GM12873 (cell line): ENCODE data around the gene COQ9.

Experiments used
- CTCF ChIP-seq: IDR thresholded peaks from 2 replicates; pipeline ENCODE4 v1.5.1; 2012; ENCODE audit warnings: low read depth, mild to moderate bottlenecking, moderate library complexity, low read length, control low read depth; ENCODE audit not compliant: insufficient read depth; ENCODE audit errors: missing control alignments

Gene COQ9

GRCh38 chr16:57430955-57431354, 16.3 kb upstream of the COQ9 start:
- no peak for TF ChIP-seq CTCF

- TF ChIP-seq CTCF: no peak
Measured at GRCh38 chr16:57432505-57432904, 14.8 kb upstream of the COQ9 start.

GRCh38 chr16:57432989-57433388, 14.3 kb upstream of the COQ9 start:
- no peak for TF ChIP-seq CTCF

- TF ChIP-seq CTCF: no peak
Measured at GRCh38 chr16:57434003-57434402, 13.3 kb upstream of the COQ9 start.

GRCh38 chr16:57435838-57436237, 11.4 kb upstream of the COQ9 start:
- TF ChIP-seq CTCF: no peak

GRCh38 chr16:57444711-57445110, 2.6 kb upstream of the COQ9 start:
- TF ChIP-seq CTCF: no peak

GRCh38 chr16:57445510-57445909, 1.8 kb upstream of the COQ9 start:
- no peak for TF ChIP-seq CTCF
